Measurements from ENCODE around the gene DMRTB1.

DNA sequence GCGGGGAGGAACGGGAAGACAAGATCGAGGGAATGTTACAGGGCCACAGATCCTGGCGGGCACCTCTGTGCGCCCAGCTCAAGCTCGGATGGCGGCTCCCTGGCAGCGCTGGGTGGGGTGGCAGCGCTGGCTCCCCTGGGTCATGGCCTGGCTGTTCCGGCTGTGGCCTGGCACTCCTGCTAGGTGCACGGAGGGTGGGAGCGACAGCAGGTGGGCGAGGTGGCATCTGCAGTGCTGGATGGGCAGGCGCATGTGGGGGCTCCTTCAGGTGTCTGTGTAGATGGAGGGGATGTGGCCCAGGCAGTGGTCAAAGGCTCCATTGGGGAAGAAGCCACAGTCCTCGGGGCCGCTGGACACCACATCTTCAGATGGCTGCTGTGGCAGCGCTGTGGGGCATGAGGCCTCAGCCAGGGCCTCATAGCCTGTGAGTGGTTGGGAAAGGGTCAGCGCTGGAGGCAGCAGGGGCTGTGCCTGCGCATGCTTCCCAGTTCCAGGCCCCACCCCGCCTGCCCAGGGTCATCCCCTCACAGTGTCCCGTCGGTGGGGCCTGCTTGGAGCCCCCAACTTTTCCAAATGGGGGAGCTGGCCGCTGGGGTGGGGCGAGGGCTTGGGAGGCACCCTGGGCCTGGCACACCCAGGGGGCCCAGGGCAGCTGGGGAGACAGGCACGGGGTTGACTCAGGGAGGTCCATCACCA is 47.3 kb downstream of the DMRTB1 start:
- no peak for TF ChIP-seq CTCF (IDR thresholded peaks at IDR 0.05)
- TF ChIP-seq POLR2A (IDR thresholded peaks at IDR 0.05), result no peak

All from testis (tissue), 2 donors.